NCI-H2171 treated with DMSO at 0.1 percent for 48 hours (cell line): ENCODE results near the gene DFFB.
A peak's percentile ranks its signal among the peaks of the same experiment; 100 is the strongest.

Source experiments
- DNase-seq: peaks from one replicate; lab custom pipeline; 2025; lab: John Stamatoyannopoulos, UW

Gene DFFB

DNA sequence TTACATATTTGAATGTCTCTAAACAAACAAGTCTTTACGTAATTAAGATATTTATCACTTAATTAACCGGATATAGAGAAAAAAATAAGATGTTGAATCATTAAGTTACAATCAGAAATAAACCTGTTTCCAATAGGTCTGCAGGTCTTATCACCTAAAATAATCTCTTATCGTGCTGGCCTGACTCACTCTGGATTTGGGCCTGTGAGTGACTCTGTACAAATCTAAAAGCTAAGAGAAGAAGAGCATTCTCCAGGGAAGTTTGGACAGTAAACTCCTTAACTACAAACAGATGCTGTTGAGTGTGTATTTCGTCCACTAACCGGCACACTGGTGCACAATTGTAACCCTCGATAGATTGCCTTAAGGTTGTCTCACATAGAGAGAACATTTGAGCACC is 25.6 kb upstream of the DFFB start:
- DNase-seq: no peak

DNA sequence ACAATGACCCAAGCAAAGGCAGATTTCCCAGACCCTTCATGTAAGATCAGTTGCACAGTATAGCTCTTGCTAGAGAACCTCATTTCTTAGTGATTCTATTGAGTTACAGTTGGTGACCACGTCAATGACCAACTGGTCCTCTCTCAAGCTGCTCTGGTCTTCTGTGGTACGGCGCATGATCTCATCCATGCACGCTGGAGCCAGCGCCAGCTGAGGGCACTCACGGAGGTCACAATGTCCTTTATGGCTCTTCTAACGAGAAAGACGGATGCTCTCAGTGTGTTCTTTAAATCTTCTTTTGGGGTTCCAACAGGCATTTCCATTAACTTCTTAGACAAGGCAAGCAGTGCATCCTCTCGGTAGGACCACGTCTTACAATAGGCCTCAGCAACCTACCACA is 22.6 kb upstream of the DFFB start:
- DNase-seq: no peak

DNA sequence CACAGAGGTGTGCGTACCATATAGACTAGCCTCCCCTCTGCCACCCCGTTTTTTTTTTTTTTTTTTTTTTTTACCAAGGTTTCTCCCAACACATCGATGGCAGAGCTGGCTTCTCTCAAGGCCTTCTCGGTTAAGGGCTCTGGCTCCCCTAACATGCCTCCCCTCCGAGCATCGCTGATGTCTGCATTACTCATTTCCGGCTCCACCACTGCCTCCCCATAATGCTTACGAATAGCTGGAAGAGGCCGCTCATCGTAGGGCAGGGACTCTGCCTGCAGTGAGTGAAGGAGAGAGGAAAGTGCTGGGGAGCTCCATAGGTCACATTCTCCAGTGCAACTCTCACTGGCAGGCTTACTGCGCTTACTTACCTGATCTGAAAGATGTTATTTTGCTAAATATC is 20.9 kb upstream of the DFFB start:
- no peak for DNase-seq

DNA sequence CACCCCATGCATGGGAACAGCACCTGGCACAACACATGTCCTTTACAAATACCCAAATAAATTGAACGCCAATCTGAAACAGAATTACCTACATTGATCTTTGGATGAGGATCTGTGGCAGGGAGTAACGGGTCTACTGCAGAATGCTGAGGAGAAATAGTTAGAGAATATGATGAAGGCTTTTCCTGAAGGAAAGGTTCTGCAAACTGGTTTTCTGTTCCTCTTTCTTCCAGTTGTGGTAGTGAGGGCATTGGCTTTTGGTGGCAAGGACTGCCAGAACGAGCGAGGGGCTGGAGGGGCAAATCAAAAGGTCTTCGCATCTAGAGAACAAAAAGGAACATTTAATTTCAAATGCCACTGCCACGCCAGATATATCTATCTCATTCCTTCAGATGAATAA is 20.1 kb upstream of the DFFB start:
- no peak for DNase-seq

DNA sequence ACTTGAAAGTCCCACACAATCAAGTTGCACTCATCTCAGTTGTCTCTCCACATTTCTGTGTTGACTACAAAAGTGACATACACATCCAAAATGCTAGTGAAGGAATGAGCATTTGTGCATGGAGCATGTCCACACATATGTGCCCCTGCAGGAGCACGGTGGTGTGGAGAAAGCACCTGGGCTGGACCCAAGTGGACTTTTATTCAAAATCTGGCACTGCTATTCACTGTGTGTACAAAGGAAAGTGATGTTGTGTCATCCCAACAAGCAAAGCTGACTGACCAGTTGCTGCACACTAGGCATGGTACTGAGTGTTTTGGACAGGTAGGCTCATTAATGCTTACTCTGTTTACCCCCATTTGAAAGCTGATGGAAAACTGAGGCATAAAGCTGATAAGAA is 19.6 kb upstream of the DFFB start:
- DNase-seq: no peak

DNA sequence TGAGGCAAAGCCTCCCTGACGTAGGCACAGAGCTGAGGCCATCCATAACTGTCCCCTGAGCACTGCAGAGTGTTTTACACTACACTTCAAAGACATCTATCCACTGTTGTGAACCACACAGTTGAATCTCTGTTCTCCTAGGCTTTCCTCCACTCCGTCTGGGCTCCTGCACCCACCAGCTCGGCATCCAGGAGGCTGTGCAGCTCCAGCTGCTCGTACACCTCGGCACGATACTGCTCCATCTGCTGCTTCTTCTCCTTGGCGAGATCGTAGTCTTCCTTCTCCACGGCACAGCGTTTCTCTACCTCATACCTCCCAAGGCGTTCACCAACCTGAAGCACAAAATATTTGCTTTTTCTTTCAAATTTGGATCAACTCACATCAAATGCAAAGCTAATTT is 18.5 kb upstream of the DFFB start:
- no peak for DNase-seq

DNA sequence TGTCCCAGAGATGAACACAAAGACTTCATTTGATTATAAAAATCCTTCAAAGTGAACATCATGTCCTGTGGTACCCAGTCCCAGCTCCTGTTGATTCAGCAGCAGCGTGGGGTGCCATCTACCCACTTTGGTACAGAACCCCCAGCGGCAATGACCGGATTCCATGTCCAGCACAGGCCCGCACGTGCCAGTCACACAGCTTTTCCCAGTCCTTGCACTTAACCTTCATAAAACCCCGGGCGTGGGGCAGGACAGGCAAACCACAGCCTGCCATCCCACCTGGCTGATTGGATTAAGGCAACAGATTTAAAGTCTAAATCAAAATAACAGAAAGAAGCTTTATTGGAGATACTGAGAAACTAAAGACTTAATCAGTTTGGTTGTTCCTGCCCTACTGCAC is 15.8 kb upstream of the DFFB start:
- DNase-seq: no peak

DNA sequence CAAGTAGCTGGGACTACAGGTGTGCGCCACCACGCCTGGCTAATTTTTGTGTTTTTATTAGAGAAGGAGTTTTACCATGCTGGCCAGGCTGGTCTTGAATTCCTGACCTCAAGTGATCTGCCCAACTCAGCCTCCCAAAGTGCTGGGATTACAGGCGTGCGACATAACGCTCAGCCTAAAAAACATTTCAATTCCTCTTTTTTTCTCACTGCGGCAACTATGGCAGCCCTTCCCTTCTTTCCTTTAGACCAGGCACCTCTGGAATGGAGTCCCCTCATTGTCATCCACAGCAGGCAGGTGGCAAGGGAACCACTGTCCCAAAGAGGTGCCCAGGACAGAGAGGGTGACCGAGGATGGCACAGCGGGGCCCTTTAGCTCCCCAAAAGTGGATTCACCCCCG is 14.4 kb upstream of the DFFB start:
- no peak for DNase-seq

DNA sequence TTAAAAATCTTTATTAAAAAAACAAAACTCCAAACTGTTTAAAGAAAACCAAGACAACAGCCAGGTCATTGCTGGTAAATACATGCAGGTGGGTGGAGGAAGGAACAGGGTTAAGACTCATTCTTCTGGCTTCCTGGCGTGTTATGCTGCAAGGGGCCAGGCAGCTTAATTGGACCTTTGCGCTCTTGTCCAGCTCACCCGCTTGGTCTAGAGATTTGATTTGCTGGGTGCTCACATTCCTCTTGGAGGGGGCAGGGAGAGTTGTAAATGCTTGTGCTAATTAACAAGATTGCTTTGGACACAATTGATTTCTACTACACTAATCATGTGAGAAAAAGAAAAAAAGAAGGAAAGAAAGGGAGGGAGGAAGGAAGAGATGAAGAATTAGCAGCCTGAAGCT is 10.7 kb upstream of the DFFB start:
- no peak for DNase-seq

DNA sequence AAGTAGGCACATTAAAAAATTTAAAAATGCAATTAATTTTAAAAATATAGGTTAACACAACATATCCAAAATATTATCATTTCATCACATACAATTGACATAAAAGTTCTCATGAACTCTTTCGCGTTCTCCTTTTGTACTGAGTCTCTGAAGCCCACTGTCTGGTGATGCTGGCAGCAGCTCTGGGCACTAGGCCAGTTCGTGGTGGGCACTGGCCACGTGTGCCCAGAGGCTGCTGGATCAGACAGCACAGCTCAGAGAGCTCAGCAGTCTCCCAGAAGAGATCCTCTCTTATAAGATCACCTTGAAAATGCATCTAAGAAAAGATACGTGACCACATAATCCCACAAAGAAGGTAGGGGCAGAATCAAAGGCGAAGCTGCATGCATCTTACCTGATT is 10.2 kb upstream of the DFFB start:
- DNase-seq: no peak

DNA sequence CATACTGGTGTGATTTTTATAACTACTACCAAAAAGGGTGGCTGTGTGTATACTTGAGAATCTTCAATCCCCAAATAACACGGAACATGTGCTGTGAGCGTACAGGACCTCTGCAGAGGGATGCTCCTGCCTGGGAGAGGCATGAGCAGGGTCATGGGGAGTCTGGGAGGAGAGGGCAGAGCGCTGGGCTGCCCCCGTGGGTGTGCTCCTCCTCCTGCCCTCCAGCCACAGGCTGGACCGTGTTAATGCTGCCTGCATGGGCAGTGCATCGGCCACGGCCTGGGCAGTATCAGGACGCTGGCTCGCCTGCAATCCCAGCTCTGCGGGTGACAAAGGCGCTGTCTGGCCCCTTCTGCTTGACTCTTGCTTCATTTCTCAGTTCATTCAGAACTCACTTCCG is 6.4 kb upstream of the DFFB start:
- DNase-seq: no peak

DNA sequence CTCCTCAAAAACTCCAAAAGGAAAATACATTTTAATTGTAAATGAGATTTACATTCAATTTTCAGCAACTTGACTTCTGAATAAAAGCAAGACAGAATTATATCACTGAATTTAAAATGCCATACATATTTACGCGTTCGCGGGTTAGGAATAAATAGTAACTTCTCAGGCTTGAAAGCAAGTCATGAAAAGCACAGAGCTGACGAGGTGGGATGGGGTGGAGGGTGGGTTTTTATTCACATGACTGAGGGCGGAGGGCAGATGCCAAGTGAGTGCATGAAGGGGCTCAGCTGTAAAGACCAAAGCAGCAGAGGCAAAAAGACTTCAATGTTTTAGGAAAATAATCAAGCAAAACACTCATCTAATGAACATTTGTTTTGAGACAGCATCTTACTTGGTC is 6.0 kb upstream of the DFFB start:
- DNase-seq: no peak

DNA sequence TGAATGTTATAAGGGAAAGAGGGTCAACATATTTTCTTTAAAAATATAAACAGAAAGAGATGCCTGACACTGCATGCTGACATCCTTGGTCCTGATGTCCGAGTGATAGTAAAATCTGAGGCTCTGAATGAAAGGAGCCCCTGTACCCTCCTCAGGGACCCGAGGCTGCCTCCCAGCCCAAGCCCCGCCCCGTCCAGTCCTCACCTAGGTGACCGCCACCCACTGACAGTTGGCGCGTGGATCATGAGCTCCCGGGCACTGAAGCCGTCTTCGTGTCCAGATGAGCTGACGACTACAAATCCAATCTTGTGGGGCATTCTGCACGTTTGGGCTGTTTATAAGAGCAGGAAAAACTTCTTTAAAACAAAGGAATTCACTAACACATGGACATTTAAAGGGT is 5.2 kb upstream of the DFFB start:
- no peak for DNase-seq

DNA sequence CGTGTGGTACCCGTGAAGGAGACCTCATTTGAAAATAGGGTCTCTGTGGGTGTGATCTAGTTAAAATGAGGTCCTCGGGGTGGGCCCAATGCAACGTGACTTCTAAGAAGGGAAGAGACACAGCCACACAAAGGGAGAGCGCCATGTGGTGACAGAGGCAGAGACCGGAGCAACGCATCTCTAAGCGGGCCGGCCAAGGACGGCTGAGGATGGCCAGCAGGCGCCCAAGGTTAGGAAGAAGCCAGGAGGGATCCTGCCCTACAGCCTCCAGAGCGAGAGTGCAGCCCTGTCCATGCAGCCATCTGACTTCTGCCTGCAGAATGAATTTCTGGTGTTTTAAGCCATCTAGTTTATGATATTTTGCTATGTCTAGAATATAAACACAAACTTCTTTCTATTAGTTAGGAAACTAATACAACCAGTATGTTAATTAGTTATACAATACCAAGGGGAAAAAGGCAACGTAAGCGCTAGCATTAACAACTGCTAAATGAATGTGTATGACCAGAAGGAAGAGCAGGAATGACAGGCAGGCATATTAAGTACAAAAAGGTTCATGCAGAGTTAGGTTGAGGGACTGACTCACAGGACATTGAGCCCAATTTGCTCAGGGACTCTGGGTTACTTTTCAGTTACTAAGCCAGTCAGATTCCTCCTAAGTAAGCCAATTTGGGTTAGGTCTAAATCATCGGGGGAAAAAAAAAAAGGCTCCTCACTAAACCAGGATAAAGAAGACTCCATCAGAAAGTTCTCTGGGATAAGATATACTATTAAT is 4.4 kb upstream of the DFFB start:
- no peak for DNase-seq

DNA sequence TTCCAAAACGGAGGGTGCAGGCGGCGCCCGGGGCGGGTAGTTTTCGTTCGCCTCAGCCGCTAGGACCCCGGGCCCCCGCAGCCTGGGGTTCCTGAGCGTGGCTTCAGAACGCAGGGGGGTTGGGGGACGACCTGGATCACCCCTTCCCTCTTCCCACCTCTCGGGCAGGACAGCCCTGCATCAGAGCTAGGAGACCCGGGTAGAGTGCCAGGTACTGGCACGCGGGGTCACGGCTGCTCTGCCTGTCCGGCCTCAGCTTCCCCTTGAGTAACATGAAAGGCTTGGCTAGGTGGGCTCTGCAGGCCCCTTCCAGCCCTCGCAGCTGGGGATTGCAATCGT is 484 bp downstream of the DFFB start:
- DNase-seq: no peak

DNA sequence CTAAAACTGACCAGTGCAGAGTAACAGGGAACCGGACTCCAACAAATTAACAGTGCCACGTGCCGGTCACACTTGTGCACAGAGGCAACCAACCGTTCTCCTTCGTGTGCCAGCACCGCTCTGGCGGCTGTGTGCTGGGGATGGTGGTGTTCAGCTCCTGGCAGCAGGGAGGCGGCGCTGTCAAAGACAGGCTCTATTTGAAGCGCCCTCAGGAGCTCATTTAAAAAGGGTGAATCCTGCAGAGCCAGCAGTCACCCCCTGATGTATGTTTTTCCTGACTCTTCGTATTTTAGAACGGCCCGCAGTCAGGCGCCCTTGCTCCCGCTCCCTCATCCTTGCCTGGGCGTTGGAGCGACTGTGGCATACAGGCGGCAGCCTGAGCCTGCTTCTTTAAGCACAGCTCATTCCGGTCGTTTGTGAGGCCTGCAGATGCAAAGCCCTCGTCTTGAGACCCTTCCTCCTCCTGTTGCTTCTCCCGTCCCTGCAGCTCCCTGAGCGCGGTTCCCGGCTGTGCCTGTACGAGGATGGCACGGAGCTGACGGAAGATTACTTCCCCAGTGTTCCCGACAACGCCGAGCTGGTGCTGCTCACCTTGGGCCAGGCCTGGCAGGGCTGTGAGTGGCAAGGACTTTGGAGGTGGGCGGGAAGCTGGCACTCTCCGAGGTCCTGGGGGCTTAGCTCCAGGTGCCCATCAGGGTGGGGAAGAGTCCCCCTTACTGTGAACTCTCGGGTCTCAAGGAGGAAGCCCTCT is 1.1 kb downstream of the DFFB start:
- DNase-seq: no peak

DNA sequence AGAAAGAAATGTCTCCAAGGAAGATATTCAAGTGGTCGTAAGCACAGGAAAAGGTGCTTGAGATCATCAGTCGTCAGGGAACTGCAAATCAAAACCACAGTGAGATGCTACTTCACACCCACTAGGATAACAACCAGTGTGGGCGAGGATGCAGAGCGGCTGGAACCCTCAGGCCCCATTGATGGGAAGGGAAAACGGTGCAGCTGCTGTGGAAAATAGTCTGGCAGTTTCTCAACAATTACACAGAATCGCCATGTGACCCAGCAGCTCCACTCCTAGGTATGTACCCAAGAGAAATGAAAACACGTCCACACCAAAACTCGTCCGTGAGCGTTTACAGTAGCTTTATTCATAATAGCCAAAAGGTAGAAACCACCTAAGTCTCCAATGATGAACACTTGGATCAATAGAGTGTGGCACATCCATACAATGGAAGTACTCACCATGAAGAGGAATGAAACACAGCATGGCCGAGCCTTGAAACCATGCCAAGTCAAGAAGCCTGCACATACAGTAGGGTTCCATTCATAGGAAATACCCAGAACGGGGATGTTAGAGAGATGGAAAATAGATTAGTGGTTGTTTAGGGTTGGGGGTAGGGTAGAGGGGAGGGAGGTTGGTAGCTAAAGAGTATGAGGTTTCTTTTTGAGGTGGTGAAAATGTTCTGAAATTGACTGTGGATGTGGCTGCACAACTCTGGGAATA is 6.1 kb downstream of the DFFB start:
- DNase-seq: no peak

DNA sequence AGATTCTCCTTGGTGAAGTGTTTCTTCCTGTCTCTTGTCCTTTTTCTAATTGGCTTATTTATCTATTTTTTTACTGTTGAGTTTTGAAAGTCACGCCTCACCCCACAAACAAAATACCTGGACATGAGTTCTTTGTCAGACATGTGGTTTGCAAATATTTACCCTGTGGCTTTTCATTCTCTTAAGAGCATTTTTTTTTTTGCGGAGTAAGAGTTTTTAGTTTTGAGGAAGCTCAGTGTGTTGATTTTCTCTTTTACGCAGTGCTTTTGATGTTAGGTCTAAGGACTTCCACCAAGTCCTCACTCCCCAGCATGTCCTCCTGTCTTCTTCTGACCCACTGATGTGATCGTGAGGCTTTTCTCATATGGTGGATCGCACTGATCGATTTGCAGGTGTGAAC is 7.6 kb downstream of the DFFB start:
- no peak for DNase-seq

DNA sequence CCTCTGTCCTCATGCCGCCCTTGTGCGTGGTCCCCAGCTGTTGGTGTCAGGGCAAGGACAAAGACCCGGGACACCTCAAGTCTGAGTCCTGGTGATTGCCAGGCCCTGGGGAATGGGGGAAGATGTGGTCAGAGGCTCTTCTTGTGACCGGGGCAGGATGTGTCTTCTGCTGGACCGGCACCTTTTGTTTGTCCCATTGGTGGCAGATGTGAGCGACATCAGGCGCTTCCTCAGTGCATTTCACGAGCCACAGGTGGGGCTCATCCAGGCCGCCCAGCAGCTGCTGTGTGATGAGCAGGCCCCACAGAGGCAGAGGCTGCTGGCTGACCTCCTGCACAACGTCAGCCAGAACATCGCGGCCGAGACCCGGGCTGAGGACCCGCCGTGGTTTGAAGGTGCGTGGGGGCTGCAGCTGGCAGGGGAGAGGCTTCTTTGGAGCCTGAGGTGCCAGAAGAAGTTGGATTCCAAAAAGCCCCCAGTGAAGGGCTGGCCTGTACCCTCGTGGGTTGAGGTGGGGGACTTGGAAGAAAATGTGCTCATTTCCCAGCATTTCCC is 8.4 kb downstream of the DFFB start:
- no peak for DNase-seq

DNA sequence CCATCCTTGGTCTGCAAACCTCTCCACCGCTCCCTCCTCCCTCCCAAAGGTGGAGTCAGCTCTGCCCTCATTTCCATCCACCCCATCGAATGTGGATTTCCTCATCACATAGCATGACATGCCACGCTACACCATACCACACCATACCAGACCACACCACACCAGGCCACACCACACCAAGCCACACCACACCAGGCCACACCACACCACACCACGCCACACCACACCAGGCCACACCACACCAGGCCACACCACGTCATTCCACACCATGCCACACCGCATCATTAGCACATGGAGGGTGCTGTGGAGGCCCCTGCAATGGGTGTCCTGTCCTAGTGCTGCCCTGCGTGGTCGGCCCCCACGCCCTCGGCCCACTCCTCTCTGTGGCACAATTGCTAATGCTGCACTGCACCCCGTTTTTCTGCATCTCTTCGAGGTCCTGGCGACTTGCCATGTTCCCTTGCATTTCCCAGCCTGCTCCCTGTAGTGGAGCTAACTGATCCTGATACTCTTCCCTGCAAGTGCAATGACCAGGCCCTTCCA is 11.3 kb downstream of the DFFB start:
- DNase-seq: no peak

DNA sequence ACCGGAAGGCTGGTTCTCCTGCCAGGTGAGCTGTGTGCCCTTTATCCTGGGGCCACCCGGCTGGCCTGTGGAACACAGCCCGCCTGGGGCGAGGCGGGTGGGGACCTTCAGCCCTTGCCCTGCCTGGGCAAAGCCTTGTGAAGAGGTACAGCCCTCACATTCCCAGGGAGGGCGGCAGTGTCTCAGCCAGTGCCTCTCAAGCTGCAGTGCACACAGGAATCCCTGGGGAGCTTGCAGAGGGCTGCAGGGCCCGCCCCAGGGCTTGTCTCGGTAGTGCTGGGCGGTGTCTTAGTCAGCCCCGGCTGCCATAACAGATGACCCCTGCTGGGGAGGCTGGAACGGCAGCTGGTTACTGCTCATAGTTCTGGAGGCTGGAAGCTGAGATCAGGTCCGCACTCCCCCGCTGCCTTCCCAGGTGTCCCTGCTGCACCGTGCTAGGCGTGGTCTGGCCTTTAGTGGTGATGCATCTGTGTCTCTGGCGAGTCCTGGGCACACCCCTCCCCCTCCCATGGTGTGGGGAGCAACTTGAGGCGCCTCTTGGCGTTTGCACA is 12.6 kb downstream of the DFFB start:
- peak; percentile 97 for DNase-seq

DNA sequence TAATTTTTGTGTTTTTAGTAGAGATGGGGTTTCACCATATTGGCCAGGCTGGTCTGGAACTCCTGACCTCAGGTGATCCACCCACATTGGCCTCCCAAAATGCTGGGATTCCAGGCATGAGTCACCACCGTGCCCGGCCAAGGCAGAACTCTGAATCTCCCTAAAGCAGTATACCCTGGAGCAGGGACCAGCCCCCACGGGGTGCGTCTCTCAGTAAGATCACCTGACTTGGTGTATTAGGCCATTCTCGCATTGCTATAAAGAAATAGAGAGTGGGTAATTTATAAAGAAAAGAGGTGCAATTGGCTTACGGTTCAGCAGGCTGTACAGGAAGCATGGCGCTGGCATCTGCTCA is 14.2 kb downstream of the DFFB start:
- DNase-seq: no peak

DNA sequence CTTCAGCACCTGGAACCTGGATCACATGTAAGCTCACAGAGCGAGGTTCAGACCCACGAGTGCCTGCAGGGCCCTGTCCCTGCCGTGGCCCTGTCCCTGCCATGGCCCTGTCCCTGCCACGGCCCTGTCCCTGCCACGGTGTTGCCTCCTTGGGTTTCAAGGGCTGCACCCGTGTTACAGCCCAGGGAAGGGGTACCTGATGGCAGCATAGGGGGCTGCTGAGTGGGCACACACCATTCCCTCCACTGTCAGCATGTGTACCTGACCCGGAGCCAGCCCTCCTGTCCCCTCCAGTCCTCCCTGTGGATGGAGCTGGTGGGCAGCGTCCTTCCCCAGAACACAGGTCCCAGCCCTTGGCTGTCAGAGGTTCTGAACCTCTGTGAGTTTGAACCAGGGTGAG is 15.3 kb downstream of the DFFB start:
- no peak for DNase-seq
